Epithelial cell of esophagus (primary cell): ENCODE measurements around the gene AHR.

ENCODE experiments used
- DNase-seq: peaks from one replicate; pipeline ENCODE4 v3.0.0; 2010; ENCODE audit warnings: low read depth
- H3K4me3 ChIP-seq: 2 replicates; pipeline ENCODE4 v1.5.1; 2011; ENCODE audit warnings: mild to moderate bottlenecking, low read length, control low read depth
- CTCF ChIP-seq: IDR thresholded peaks from 2 replicates; pipeline ENCODE4 v1.5.1; 2011; ENCODE audit warnings: low read depth, mild to moderate bottlenecking, low read length, control low read depth, inconsistent platforms; ENCODE audit not compliant: insufficient read depth; ENCODE audit errors: missing control alignments

The AHR gene

GRCh38 chr7:17354473-17354872 is 56.0 kb downstream of the AHR start:
- TF ChIP-seq CTCF: no peak
- no peak for DNase-seq
- H3K4me3 ChIP-seq: no peak overlapping the region

DNA sequence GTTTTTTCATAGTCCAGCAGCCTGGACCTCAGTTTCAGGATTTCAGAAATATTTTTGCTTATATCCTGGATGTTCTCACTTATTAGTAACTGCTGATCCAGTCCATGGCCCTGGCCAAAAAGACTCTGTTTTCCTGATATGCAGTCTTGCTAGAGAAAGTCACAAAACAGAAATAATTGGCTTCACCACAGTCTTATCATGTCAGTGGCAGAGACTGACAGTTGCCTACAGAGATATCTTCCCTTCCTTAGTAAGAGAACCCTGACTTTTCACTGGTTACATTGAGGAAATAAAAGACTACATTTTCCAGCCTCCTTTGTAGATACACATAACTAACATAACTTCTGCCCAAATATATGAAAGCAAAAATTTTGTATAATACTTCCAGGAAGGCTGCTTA is 56.6 kb downstream of the AHR start:
- DNase-seq: no peak
- H3K4me3 ChIP-seq: no peak overlapping the region
- no peak for TF ChIP-seq CTCF

DNA sequence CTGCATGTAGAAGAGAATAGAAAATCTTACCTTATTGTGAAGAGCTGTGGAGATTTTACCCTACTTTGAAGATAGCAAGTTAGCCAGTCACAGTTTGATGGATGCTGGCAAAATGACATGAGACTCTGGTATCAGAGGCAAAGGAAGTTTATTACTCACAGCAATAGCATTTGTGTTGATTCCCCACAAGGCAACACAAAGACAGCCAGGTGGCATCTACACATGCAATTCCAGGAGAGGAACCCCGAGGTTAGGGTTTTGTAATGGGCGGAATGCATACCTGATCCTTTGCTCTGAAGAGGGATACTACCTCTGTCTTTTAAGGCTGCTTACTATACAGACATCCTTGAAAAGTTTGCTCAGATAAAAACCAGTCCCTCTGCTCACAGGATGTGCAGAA is 59.5 kb downstream of the AHR start:
- no peak for TF ChIP-seq CTCF
- no peak for DNase-seq
- no peak overlapping the region for H3K4me3 ChIP-seq

DNA sequence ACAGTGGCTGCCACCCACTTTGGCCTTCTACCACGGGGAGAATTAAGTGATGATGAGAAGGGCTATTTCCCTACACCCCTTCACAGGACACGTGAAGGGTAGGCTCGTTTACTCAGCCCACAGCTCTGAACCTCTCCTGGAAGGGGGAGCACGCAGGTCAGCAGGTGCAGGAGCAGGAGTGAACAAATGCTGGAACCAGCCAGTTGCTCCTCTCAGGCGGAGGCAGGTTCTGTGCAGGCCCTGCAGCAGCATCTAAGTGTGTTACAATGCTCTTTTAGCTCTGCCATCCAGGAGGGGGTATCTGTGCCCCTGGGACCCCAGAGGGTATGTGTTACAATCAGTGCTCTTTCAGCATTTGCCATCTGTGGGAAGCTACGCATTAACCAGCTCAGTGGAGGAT is 61.2 kb downstream of the AHR start:
- no peak overlapping the region for H3K4me3 ChIP-seq
- no peak for DNase-seq
- no peak for TF ChIP-seq CTCF

- DNase-seq: no peak
- no peak for TF ChIP-seq CTCF
These were observed 64.1 kb downstream of the AHR start for GRCh38 chr7:17362439-17363105.

GRCh38 chr7:17364671-17365070 is 66.2 kb downstream of the AHR start:
- H3K4me3 ChIP-seq: no peak overlapping the region
- TF ChIP-seq CTCF: no peak
- DNase-seq: no peak

More at GRCh38 chr7:17362439-17363105, 64.1 kb downstream of the AHR start:
- no peak overlapping the region for H3K4me3 ChIP-seq

GRCh38 chr7:17365775-17366174 is 67.3 kb downstream of the AHR start:
- H3K4me3 ChIP-seq: no peak overlapping the region
- TF ChIP-seq CTCF: no peak
- DNase-seq: no peak
